ENCODE measurements around the gene VARS2. TPM values are rescaled to one million over a fixed set of nuclear protein-coding genes. Genes with fewer than 3 reads are reported as not detected.

The VARS2 gene
- total RNA-seq, 1 experiment from 2014 or later: 39.8 TPM

- H2AFZ ChIP-seq (ENCODE audit: low read depth, low read length, poor library complexity, severe bottlenecking): no peak overlapping the region
- no peak overlapping the region for H3K9ac ChIP-seq (ENCODE audit: low read length)
- no peak for TF ChIP-seq TCF7L2 (IDR thresholded peaks at IDR 0.05; ENCODE audit: borderline replicate concordance, extremely low read depth, insufficient read depth, insufficient read length)
- no peak for TF ChIP-seq YY1 (IDR thresholded peaks at IDR 0.05; ENCODE audit: extremely low read depth, insufficient replicate concordance, low read depth, low read length)
- TF ChIP-seq FOSL1 (IDR thresholded peaks at IDR 0.05; ENCODE audit: low read depth): no peak
- no peak overlapping the region for H3K4me3 ChIP-seq (replicated peaks in 1 of 2; ENCODE audit: low read depth in 1 of 2, low read length in 2 of 2)
- H3K9me2 ChIP-seq (ENCODE audit: insufficient read depth): no peaks in the 10 kb centered on the region
- peaks cover under 1 to 2% of the 10 kb centered on the region in 2 experiments; a peak in 2 of 4 replicates for H3K36me3 ChIP-seq (ENCODE audit: control insufficient read depth in 1 of 2, insufficient read depth in 2 of 2, low read length in 2 of 2)
- H3K27ac ChIP-seq (ENCODE audit: low read depth, low read length): no peak overlapping the region
- ChIA-PET RAD21 (ENCODE audit: low non-redundant PET in 1 of 2, low total read pairs in 2 of 2, uncharacterized antibody in 2 of 2, unreplicated experiment in 2 of 2) (no interaction called here), POLR2A (no interaction called here), CTCF (interaction anchor here (0.7 to 1.6 kb wide), 3 partner anchors 9 to 16 kb away, joined by 3 to 6 read pairs (median 5); partner anchors contain the start of gene MUCL3)
- no TSS peak for BruUV-seq (replicated peaks)
- H3K79me2 ChIP-seq (ENCODE audit: insufficient read depth, low read length): no peaks in the 10 kb centered on the region
- no peaks in the 10 kb centered on the region for H3K27me3 ChIP-seq (ENCODE audit: insufficient read depth, low read length)
- intact Hi-C loops (cut with micrococcal nuclease): no loop called here
- ATAC-seq (no peak), DNase-seq (ENCODE audit: low read depth, low spot score) (no peak)
- no peak overlapping the region for H3K4me2 ChIP-seq (ENCODE audit: low read length)
- no peaks in the 10 kb centered on the region for H4K20me1 ChIP-seq (ENCODE audit: insufficient read depth)
- H3K4me1 ChIP-seq (ENCODE audit: control insufficient read depth in 1 of 2, insufficient read depth in 2 of 2, low read length in 2 of 2): peaks cover 7 to 20% of the 10 kb centered on the region in 2 experiments; a peak in 3 of 4 replicates
- peaks cover 0 to 11% of the 10 kb centered on the region in 2 experiments; a peak in 1 of 4 replicates for H3K9me3 ChIP-seq (ENCODE audit: control insufficient read depth in 1 of 2, insufficient read depth in 1 of 2, low read depth in 1 of 2, low read length in 2 of 2)
These were observed 17.2 kb downstream of the VARS2 start for GRCh38 chr6:30931272-30931671.

DNA sequence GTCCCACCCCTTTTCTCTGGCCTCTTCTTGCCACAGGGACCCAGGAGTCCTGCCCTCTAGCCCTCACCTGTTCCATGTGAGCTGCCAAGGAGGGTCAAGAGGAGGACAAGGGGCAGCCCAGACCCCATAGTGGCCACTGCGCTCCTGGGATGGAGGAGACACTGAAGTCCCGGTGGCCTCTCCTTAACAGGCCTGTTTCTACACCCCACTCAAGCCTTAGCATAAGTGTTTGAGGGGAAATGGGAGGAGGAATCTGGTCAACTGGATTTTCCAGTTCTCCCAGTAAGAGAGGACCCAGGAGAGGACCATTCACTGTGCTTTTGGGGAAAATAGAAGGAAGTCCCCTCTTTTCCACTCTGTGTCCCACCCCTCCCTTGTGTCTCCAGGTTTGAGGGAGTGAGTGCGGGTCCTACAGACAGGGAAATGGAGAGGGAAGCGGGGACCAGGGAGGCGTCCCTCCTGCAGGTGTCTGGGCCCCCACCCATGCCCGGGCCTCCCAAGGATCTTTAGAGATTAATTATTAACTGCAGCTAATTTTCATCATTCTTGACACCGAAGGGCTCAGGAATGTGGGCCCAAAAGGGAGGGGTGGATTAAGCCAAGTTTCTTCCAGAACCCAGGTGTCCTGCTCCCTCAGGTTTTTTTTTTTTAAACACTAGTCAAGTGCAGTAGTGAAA, 18.1 kb downstream of the VARS2 start, which contains the start of gene SFTA2:
SFTA2 (minus strand) TSS at position 202 of the 677 bp plus-strand sequence; CDS start at position 128, 74 bp downstream.
- TF ChIP-seq EGR1 (IDR thresholded peaks at IDR 0.05; ENCODE audit: low read depth): no peak

More for the DNA sequence above, 18.1 kb downstream of the VARS2 start, which contains the start of gene SFTA2:
- Histone ChIP-seq H3K79me2 (ENCODE audit: insufficient read depth, low read length) (no peaks in the 10 kb centered on the region), H2AFZ (ENCODE audit: low read depth, low read length, poor library complexity, severe bottlenecking) (no peak within 1 kb of the TSS), H3K4me2 (ENCODE audit: low read length) (peak within 1 kb of the TSS; percentile 43), H3K4me3 (replicated peaks in 1 of 2; ENCODE audit: low read depth in 1 of 2, low read length in 2 of 2) (no peak within 1 kb of the TSS), H3K27ac (ENCODE audit: low read depth, low read length) (no peak within 1 kb of the TSS), H4K20me1 (ENCODE audit: insufficient read depth) (no peaks in the 10 kb centered on the region), H3K4me1 (ENCODE audit: control insufficient read depth in 1 of 2, insufficient read depth in 2 of 2, low read length in 2 of 2) (peaks cover 7 to 13% of the 10 kb centered on the region in 2 experiments; a peak in 3 of 4 replicates), H3K9me2 (ENCODE audit: insufficient read depth) (no peaks in the 10 kb centered on the region), H3K36me3 (ENCODE audit: control insufficient read depth in 1 of 2, insufficient read depth in 2 of 2, low read length in 2 of 2) (no peaks in the 10 kb centered on the region), H3K9ac (ENCODE audit: low read length) (no peak within 1 kb of the TSS), H3K9me3 (ENCODE audit: control insufficient read depth in 1 of 2, insufficient read depth in 1 of 2, low read depth in 1 of 2, low read length in 2 of 2) (peaks cover 0 to 11% of the 10 kb centered on the region in 2 experiments; a peak in 1 of 4 replicates), H3K27me3 (ENCODE audit: insufficient read depth, low read length) (no peaks in the 10 kb centered on the region)
- no TSS peak for BruUV-seq (replicated peaks)
- DNase-seq (ENCODE audit: low read depth, low spot score) (no peak), ATAC-seq (no peak)
- ChIA-PET POLR2A (no interaction called here), RAD21 (ENCODE audit: low non-redundant PET in 1 of 2, low total read pairs in 2 of 2, uncharacterized antibody in 2 of 2, unreplicated experiment in 2 of 2) (no interaction called here), CTCF (interaction anchor here (0.7 to 1.6 kb wide), 3 partner anchors 8 to 17 kb away, joined by 3 to 6 read pairs (median 5); partner anchors contain the start of gene MUCL3)
- intact Hi-C loops (cut with micrococcal nuclease): no loop called here
